ENCODE measurements around the gene SYNJ2BP.

GRCh38 chr14:70378696-70379095 is 38.2 kb downstream of the SYNJ2BP start:
- TF ChIP-seq CTCF (IDR thresholded peaks at IDR 0.05; ENCODE audit: low read depth, low read length, missing input control) = no peak
- no peak for TF ChIP-seq REST (IDR thresholded peaks at IDR 0.05)
- TF ChIP-seq EGR1 (IDR thresholded peaks at IDR 0.05; ENCODE audit: low read depth in 2 of 2) = no peak
- no peak for TF ChIP-seq YY1 (IDR thresholded peaks at IDR 0.05)
- TF ChIP-seq, protein P1, sequence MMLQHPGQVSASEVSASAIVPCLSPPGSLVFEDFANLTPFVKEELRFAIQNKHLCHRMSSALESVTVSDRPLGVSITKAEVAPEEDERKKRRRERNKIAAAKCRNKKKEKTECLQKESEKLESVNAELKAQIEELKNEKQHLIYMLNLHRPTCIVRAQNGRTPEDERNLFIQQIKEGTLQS (IDR thresholded peaks at IDR 0.05) = no peak
- no peak for TF ChIP-seq JUND (IDR thresholded peaks at IDR 0.05)
- TF ChIP-seq GABPA (IDR thresholded peaks at IDR 0.05 in 1 of 2, conservative IDR thresholded peaks at IDR 0.05 in 1 of 2) = no peak
- no peak for TF ChIP-seq TAF1 (conservative IDR thresholded peaks at IDR 0.05)
- no peak for TF ChIP-seq RAD21 (IDR thresholded peaks at IDR 0.05)

All from liver (tissue), 3 donors.